Lung (tissue), 12 donors: ENCODE results near the gene HNRNPA1. TPM values are rescaled to one million over a fixed set of nuclear protein-coding genes. Genes with fewer than 3 reads are reported as not detected.

ENCODE experiments used
- ATAC-seq: fragments of 200-7000 bp; cut with Tn5 transposase; one replicate; pipeline ENCODE4 v1.9.1; 2020; ENCODE audit warnings: moderate number of reproducible peaks; ENCODE audit not compliant: insufficient read depth, low FRiP score
- DNase-seq, 3 donors: peaks; one replicate each; pipeline ENCODE4 v3.0.0-alpha.2; 2013 to 2017
- H3K27ac ChIP-seq, 2 donors: one replicate each; pipeline ENCODE4 v1.5.1; 2013; ENCODE audit warnings: mild to moderate bottlenecking in 2 of 2, moderate library complexity in 2 of 2, control low read depth in 1 of 2, inconsistent platforms in 1 of 2, low read depth in 1 of 2, low read length in 1 of 2
- H3K27me3 ChIP-seq, 3 donors: one replicate each; pipeline ENCODE4 v1.5.1; 2013; ENCODE audit warnings: low read length in 2 of 3; ENCODE audit not compliant: control insufficient read depth in 3 of 3, insufficient read depth in 3 of 3
- H3K36me3 ChIP-seq, 4 donors: one replicate each; pipeline ENCODE4 v1.5.1; 2013; ENCODE audit warnings: low read length in 4 of 4, mild to moderate bottlenecking in 1 of 4, moderate library complexity in 1 of 4; ENCODE audit not compliant: control insufficient read depth in 4 of 4, insufficient read depth in 4 of 4
- H3K4me1 ChIP-seq, 5 donors: one replicate each; pipeline ENCODE4 v1.5.1; 2013; ENCODE audit warnings: low read length in 5 of 5, mild to moderate bottlenecking in 2 of 5, moderate library complexity in 1 of 5; ENCODE audit not compliant: control insufficient read depth in 5 of 5, insufficient read depth in 5 of 5
- H3K4me3 ChIP-seq: one replicate; pipeline ENCODE4 v1.5.1; 2013; ENCODE audit warnings: mild to moderate bottlenecking, control low read depth, moderate library complexity
- H3K9ac ChIP-seq, 2 donors: one replicate each; pipeline ENCODE4 v1.5.1; 2013; ENCODE audit warnings: low read length in 2 of 2, control low read depth in 1 of 2; ENCODE audit not compliant: insufficient read depth in 1 of 2
- H3K9me3 ChIP-seq, 4 donors: one replicate each; pipeline ENCODE4 v1.5.1; 2013; ENCODE audit warnings: low read length in 3 of 4, mild to moderate bottlenecking in 1 of 4, moderate library complexity in 1 of 4; ENCODE audit not compliant: control insufficient read depth in 4 of 4, insufficient read depth in 3 of 4
- WGBS, 2 donors: extraction: QIAGEN DNeasy Blood & Tissue Kit; methylation state at CpG; one replicate each; pipeline ENCODE4 v1.1.7; 2013; 5-methylcytosine and 5-hydroxymethylcytosine counted together
- polyA plus RNA-seq, 2 donors: library from polyadenylated mRNA; stranded (reverse); fragments of 200-250 nt; gene quantifications; one replicate each; pipeline ENCODE4 v1.2.1, GENCODE V29; 2013
- total RNA-seq, 2 donors: library from RNA; depleted of rRNA in 1 of 2; stranded (reverse); fragments of >200 nt in 1 of 2; gene quantifications; one replicate each; pipeline ENCODE4 v1.2.1, GENCODE V29; 2014 to 2021
- TF ChIP-seq, protein P1 (sequence below): IDR thresholded peaks from 2 replicates; pipeline ENCODE4 v1.5.1; 2012; ENCODE audit warnings: mild to moderate bottlenecking; ENCODE audit errors: control extremely low read depth, extremely low read depth
- donor health status: control.
- donor health status: control.
- donor health status: Bipolar disorder and iron deficiency.
- donor health status: healthy.
- donor health status: DM: yes; HTN: yes; CAD: no.

The HNRNPA1 gene
- total and polyA plus RNA-seq, 4 donors, result 803 to 937 (median 863) TPM

DNA sequence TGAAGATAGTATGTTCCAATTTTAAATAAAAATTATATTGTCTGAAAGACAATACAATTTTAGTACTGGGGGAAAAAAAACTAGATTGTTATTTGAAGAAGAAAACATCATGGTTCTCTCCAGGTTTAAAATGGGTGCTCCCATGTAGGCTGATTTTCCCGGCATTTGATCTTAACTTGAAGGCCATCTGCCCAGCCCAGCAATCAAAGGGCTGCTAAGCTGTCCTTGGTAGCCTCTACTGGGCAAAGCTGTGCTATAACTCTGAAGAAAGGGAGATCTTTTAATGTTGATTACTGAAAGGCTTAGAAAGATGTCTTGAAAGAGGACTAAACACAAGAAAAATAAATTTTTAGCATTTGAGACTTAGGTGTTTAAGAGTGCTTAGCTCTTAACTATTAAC lies 42.0 kb upstream of the HNRNPA1 start:
- no peak overlapping the region for H3K9ac ChIP-seq
- ATAC-seq, result no peak
- no peaks in the 10 kb centered on the region for H3K27me3 ChIP-seq
- H3K4me1 ChIP-seq, result peaks cover 0 to 3% (median 0%) of the 10 kb centered on the region in 5 donors
- TF ChIP-seq, protein P1, sequence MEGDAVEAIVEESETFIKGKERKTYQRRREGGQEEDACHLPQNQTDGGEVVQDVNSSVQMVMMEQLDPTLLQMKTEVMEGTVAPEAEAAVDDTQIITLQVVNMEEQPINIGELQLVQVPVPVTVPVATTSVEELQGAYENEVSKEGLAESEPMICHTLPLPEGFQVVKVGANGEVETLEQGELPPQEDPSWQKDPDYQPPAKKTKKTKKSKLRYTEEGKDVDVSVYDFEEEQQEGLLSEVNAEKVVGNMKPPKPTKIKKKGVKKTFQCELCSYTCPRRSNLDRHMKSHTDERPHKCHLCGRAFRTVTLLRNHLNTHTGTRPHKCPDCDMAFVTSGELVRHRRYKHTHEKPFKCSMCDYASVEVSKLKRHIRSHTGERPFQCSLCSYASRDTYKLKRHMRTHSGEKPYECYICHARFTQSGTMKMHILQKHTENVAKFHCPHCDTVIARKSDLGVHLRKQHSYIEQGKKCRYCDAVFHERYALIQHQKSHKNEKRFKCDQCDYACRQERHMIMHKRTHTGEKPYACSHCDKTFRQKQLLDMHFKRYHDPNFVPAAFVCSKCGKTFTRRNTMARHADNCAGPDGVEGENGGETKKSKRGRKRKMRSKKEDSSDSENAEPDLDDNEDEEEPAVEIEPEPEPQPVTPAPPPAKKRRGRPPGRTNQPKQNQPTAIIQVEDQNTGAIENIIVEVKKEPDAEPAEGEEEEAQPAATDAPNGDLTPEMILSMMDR, result no peak
- DNase-seq, result no peak
- peaks cover 9 to 52% (median 29%) of the 10 kb centered on the region in 4 donors for H3K36me3 ChIP-seq
- 97% methylated on average over 1 of the region's 1 CpG for WGBS, 2 donors
- no peak overlapping the region for H3K4me3 ChIP-seq
- H3K9me3 ChIP-seq, result no peaks in the 10 kb centered on the region
- no peak overlapping the region for H3K27ac ChIP-seq

DNA sequence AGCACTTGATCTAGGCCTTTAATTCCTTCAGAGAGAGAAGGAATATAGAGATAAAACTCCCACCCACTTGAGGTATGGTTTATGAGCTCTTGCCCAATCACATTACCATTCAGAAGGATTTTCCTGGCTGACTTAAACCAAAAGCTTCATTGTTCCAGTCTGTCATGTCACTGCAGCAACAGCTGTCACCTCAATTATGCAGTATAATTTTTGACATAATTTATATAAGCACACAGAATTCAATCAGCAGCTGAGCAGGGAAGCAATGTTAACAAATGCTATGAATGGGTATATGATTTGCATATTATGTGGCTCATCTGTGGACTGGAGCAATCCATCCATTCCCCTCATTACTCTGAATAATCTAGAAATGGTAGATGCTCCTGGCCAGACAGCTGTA lies 40.9 kb upstream of the HNRNPA1 start:
- no peaks in the 10 kb centered on the region for H3K27me3 ChIP-seq
- H3K4me1 ChIP-seq, result peaks cover 0 to 3% (median 0%) of the 10 kb centered on the region in 5 donors
- H3K36me3 ChIP-seq, result peaks cover 10 to 48% (median 31%) of the 10 kb centered on the region in 4 donors
- H3K4me3 ChIP-seq, result no peak overlapping the region
- no peaks in the 10 kb centered on the region for H3K9me3 ChIP-seq
- ATAC-seq, result no peak
- DNase-seq, result no peak
- no peak overlapping the region for H3K9ac ChIP-seq
- TF ChIP-seq, protein P1, result no peak
- H3K27ac ChIP-seq, result no peak overlapping the region

DNA sequence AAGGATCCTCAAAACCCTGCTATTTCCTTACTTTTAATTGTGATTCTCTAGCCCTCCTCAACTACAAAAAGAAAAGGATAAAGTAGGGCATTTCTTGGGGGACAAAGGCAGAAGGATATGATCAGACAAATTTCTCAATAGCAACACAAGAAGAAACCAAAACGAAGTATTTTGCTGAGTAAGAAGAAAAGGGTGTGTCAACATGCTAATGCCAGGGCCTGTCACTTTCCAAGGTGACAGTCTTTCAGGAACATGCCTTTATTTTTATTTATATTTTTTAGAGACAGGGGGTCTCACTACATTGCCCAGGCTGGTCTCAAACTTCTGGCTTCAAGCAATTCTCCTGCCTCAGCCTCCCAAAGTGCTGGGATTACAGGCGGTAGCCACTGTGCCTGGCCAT lies 40.4 kb upstream of the HNRNPA1 start:
- ATAC-seq, result no peak

More for the DNA sequence above, 40.4 kb upstream of the HNRNPA1 start:
- Histone ChIP-seq H3K9ac (no peak overlapping the region), H3K4me3 (no peak overlapping the region), H3K36me3 (peaks cover 12 to 50% (median 32%) of the 10 kb centered on the region in 4 donors), H3K9me3 (no peaks in the 10 kb centered on the region), H3K27me3 (no peaks in the 10 kb centered on the region), H3K27ac (no peak overlapping the region), H3K4me1 (peaks cover 0 to 3% (median 0%) of the 10 kb centered on the region in 5 donors)
- no peak for DNase-seq
- TF ChIP-seq, protein P1, result no peak
- 59 to 61% methylated on average over 2 of the region's 2 CpGs for WGBS, 2 donors
